ENCODE data around the gene CD37. TPM values are rescaled to one million over a fixed set of nuclear protein-coding genes. Genes with fewer than 3 reads are reported as not detected.
"Not testable (repeated sequence)": the region's sequence is repeated elsewhere in the genome, so short reads cannot be mapped to it uniquely, and the experiment has no call there.

The CD37 gene
- total RNA-seq, 2 donors from 2014 or later = 7.1 to 10.6 TPM

GRCh38 chr19:49364083-49364737, 29.0 kb downstream of the CD37 start:
- DNase-seq (no peak), ATAC-seq (no peak)
- intact Hi-C loops (cut with DNase I) = no loop called here

DNA sequence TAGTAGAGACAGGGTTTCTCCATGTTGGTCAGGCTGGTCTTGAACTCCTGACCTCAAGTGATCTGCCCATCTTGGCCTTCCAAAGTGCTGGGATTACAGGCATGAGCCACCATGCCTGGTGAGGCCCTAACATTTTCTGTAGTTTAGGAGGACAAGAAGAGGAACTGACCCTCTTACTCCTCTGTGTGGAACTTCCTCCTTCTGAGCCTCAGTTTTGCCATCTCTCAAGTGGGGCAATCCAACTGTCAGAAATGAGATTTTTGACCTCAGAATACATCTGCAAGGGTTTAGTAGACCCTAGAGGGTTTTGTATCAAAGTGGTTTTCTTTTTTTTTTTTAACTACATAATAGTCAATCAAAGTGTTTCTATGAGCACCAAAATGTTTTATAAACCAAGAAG, 30.9 kb downstream of the CD37 start:
- DNase-seq (no peak), ATAC-seq (no peak)
- intact Hi-C loops (cut with DNase I) = no loop called here

DNA sequence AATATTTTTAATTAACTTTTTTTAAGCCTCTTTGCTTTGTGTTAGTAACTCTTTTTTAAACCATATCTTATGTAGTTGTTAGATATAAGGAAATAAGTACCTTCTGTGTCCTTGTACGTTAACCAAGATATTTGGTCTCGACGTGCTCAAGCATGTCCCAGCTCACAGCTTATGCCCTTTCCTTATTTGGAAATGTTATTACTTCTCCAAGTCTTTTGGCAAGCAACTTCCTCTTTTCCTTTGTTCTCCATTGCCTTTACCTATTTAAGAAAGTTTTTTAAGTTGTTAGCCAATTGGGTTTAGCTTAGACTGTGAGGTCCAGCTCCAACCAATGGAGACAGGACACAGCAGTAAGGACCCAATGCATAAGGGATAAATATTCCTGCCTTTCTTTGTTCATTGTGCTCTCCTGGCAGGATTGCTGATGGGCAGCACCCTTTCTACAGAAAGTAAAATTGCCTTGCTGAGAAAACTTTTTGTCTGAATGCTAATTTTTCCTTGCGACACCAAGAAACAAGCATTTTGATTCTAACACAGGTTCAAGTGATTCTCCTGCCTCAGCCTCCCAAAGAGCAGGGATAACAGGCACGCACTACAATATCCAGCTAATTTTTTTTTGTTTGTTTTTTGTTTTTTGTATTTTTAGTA, 33.6 kb downstream of the CD37 start:
- intact Hi-C loops (cut with DNase I) = no loop called here
- ATAC-seq (no peak), DNase-seq (no peak)

DNA sequence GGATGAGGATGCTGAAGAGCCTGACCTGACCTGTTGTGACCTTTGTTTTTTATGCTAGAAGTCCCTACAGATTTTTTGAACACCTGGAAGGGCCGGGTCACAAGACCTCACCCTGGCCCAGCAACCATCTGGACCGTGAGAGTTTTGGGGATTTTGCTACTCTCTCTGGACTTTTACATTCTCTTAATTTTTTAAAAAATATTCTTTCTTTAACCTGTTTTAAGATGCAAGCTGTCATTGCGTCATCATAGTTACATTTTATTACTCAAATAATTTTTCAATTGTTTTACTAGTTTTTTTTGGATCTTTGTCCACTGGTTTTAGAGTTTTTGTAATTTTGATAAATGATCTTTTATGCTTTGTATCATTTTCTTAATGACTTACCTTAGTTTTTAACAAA, 36.0 kb downstream of the CD37 start:
- ATAC-seq = no peak
- intact Hi-C loops (cut with DNase I) = no loop called here
- no peak for DNase-seq

DNA sequence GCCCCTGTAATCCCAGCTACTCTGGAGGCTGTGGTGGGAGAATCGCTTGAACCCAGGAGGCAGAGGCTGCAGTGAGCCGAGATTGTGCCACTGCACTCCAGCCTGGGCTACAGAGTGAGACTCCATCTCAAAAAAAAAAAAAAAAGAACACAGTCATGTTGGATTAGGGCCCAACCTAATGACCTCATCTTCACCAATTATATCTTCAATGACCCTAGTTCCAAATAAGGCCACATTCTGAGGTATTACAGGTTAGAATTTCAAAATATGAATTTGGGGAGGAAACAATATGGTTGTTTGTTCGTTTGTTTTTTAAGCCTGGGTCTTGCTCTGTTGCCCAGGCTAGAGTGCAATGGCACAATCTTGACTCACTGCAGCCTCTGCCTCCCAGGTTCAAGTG, 38.0 kb downstream of the CD37 start:
- intact Hi-C loops (cut with DNase I); DNase-seq; ATAC-seq: not testable (repeated sequence)

DNA sequence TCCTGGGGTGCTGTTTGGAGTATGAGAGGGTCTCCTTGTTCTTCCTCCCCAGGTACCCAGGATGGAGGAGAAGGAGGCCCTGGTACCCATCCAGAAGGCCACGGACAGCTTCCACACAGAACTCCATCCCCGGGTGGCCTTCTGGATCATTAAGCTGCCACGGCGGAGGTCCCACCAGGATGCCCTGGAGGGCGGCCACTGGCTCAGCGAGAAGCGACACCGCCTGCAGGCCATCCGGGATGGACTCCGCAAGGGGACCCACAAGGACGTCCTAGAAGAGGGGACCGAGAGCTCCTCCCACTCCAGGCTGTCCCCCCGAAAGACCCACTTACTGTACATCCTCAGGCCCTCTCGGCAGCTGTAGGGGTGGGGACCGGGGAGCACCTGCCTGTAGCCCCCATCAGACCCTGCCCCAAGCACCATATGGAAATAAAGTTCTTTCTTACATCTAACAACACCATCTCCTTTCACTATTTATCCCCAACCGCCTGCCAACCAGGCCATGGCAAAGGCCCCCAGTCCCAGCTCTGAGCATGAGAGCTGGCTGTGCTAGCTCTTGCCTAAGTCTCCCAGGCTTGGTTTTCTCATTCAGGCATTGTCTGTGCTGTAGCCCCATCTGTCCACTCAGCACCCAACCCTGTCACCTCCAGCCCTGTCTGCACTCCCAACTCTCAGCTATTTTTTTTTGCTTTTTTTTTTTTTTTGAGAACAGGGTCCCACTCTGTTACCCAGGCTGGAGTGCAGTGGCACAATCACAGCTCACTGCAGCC, 39.6 kb downstream of the CD37 start:
- DNase-seq (no peak), ATAC-seq (no peak)
- intact Hi-C loops (cut with DNase I) = no loop called here

DNA sequence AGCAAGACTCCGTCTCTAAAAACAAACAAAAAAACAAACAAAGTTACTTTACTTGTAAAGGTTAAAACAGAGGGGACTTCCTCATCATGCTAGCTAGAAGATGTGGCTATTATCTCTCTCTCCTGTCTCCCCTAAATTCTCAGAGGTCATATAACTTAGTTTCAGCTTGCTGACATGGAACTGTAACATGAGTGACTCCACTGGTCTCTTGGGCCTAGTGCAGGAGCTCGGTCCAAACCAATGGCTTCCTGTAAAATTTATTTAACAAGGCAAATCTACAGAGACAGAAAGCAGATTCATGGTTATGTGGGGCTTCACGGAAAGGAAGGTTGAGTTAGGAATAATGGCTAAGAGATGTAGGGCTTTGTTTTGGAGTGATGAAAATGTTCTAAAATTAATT, 43.3 kb downstream of the CD37 start:
- DNase-seq = no peak
- intact Hi-C loops (cut with DNase I) = no loop called here
- no peak for ATAC-seq

- intact Hi-C loops (cut with DNase I) = no loop called here
- no peak for DNase-seq
- no peak for ATAC-seq
Observed at GRCh38 chr19:49380391-49380790, 45.2 kb downstream of the CD37 start.

GRCh38 chr19:49382639-49383038, 47.4 kb downstream of the CD37 start:
- ATAC-seq (no peak), DNase-seq (no peak)
- intact Hi-C loops (cut with DNase I) = no loop called here

GRCh38 chr19:49383599-49383998, 48.4 kb downstream of the CD37 start:
- no peak for ATAC-seq
- no peak for DNase-seq
- intact Hi-C loops (cut with DNase I) = no loop called here

GRCh38 chr19:49387936-49388372, 52.7 kb downstream of the CD37 start, which contains the start of gene KASH5:
TSS of gene KASH5 (plus strand) at chr19:49388249. CDS start at chr19:49390884, 2,635 bp downstream.
- intact Hi-C loops (cut with DNase I) = no loop called here
- DNase-seq (peak; percentile 85), ATAC-seq (peak; percentile 71 to 76)

DNA sequence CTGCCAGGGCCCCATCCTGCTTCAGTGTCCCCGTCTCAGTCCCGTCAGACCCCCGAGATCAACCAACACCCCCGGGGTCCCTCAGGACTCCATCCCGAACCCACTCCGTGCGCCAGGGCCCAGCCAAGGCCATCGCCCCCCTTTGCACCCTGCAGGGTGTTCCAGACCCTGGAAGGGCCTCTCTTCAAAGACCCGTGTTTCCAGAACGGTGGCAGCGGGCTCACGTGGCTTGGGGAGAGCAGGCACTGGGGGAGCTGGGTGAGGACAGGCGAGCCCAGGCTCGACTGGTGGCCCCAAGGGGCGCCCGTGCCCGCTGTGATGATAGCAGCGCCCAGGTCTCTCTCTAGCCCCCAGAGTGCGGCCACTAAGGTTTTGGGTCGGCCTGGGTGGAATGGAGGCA, 54.2 kb downstream of the CD37 start:
- intact Hi-C loops (cut with DNase I) = no loop called here
- ATAC-seq = no peak
- no peak for DNase-seq

Small RNA genes lying within 50 kb of the gene (microRNA-seq; reads per million reads assigned to microRNA genes)
- 0 reads per million in 2 donors for gene MIR4324

Other genes with a start within 250 kb of the CD37 start
- gene SNRNP70, start 250.0 kb upstream of the CD37 start, total RNA-seq = 100 to 1,000 TPM in 1 of 2 donors, 10 to 100 TPM in 1; 98.3 to 134 TPM
- gene LIN7B, start 221.0 kb upstream of the CD37 start, total RNA-seq = 10 to 100 TPM; 11.4 to 14.9 TPM
- 1 to 10 TPM in 1 of 2 donors, under 1 TPM in 1; 0.47 to 1.6 TPM for gene C19orf73, start 216.3 kb upstream of the CD37 start, total RNA-seq
- gene PPFIA3, start 215.9 kb upstream of the CD37 start, total RNA-seq = 10 to 100 TPM in 1 of 2 donors, 1 to 10 TPM in 1; 6.7 to 11.5 TPM
- 100 to 1,000 TPM; 480 to 499 TPM for gene HRC, start 180.0 kb upstream of the CD37 start, total RNA-seq
- 10 to 100 TPM; 24.4 to 30.6 TPM for gene TRPM4, start 177.6 kb upstream of the CD37 start, total RNA-seq
- 1 to 10 TPM; 1.1 to 2.0 TPM for gene SLC6A16, start 10.2 kb upstream of the CD37 start, total RNA-seq
- 10 to 100 TPM; 43.8 to 45.0 TPM for gene TEAD2, start 27.0 kb downstream of the CD37 start, total RNA-seq
- not detected for gene DKKL1, start 28.5 kb downstream of the CD37 start, total RNA-seq
- not detected for gene KASH5, start 52.8 kb downstream of the CD37 start, total RNA-seq
- not detected for gene PTH2, start 88.0 kb downstream of the CD37 start, total RNA-seq
- gene GFY, start 90.0 kb downstream of the CD37 start, total RNA-seq = not detected
- 1 to 10 TPM; 1.7 to 2.5 TPM for gene SLC17A7, start 106.1 kb downstream of the CD37 start, total RNA-seq
- gene PIH1D1, start 116.4 kb downstream of the CD37 start, total RNA-seq = 10 to 100 TPM; 32.2 to 42.5 TPM
- gene ALDH16A1, start 117.8 kb downstream of the CD37 start, total RNA-seq = 10 to 100 TPM; 16.8 to 17.5 TPM
- gene FLT3LG, start 138.8 kb downstream of the CD37 start, total RNA-seq = 1 to 10 TPM; 4.9 to 6.0 TPM
- 1,000 to 10,000 TPM; 1,559 to 1,594 TPM for gene RPL13A, start 152.2 kb downstream of the CD37 start, total RNA-seq
- 1,000 to 10,000 TPM; 1,060 to 1,184 TPM for gene RPS11, start 161.0 kb downstream of the CD37 start, total RNA-seq
- 100 to 1,000 TPM; 156 to 202 TPM for gene FCGRT, start 177.3 kb downstream of the CD37 start, total RNA-seq
- gene RCN3, start 192.6 kb downstream of the CD37 start, total RNA-seq = 10 to 100 TPM; 27.3 to 34.9 TPM
- gene NOSIP, start 245.2 kb downstream of the CD37 start, total RNA-seq = 10 to 100 TPM; 43.6 to 48.6 TPM
- 1 to 10 TPM in 1 of 2 donors, under 1 TPM in 1; 0.68 to 1.1 TPM for gene PRRG2, start 245.9 kb downstream of the CD37 start, total RNA-seq